ENCODE data around the gene GALNT17.

The GALNT17 gene

GRCh38 chr7:71484380-71484779 lies 352.4 kb downstream of the GALNT17 start:
- H3K36me3 ChIP-seq (replicated peaks), result no peaks in the 10 kb centered on the region
- peak; percentile 67 for DNase-seq
- in situ Hi-C loops (cut with HindIII; ENCODE audit: low pct_ligation_motif_present, low sequenced_read_pairs), result no loop called here
- no peaks in the 10 kb centered on the region for H3K27me3 ChIP-seq (replicated peaks)
- TF ChIP-seq, protein P1, sequence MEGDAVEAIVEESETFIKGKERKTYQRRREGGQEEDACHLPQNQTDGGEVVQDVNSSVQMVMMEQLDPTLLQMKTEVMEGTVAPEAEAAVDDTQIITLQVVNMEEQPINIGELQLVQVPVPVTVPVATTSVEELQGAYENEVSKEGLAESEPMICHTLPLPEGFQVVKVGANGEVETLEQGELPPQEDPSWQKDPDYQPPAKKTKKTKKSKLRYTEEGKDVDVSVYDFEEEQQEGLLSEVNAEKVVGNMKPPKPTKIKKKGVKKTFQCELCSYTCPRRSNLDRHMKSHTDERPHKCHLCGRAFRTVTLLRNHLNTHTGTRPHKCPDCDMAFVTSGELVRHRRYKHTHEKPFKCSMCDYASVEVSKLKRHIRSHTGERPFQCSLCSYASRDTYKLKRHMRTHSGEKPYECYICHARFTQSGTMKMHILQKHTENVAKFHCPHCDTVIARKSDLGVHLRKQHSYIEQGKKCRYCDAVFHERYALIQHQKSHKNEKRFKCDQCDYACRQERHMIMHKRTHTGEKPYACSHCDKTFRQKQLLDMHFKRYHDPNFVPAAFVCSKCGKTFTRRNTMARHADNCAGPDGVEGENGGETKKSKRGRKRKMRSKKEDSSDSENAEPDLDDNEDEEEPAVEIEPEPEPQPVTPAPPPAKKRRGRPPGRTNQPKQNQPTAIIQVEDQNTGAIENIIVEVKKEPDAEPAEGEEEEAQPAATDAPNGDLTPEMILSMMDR (IDR thresholded peaks at IDR 0.05; ENCODE audit: low read depth, low read length, missing control alignments), result no peak
- H3K27ac ChIP-seq, result no peak overlapping the region
- no peak overlapping the region for H3K4me3 ChIP-seq (ENCODE audit: low read depth, low read length)

- Histone ChIP-seq H3K27me3 (replicated peaks) (no peaks in the 10 kb centered on the region), H3K36me3 (replicated peaks) (no peaks in the 10 kb centered on the region), H3K4me3 (ENCODE audit: low read depth, low read length) (no peak overlapping the region), H3K27ac (peak overlapping the region; percentile 45)
- DNase-seq, result no peak
- TF ChIP-seq, protein P1 (IDR thresholded peaks at IDR 0.05; ENCODE audit: low read depth, low read length, missing control alignments), result no peak
- in situ Hi-C loops (cut with HindIII; ENCODE audit: low pct_ligation_motif_present, low sequenced_read_pairs), result no loop called here
Observed at GRCh38 chr7:71485586-71485985, 353.6 kb downstream of the GALNT17 start.

DNA sequence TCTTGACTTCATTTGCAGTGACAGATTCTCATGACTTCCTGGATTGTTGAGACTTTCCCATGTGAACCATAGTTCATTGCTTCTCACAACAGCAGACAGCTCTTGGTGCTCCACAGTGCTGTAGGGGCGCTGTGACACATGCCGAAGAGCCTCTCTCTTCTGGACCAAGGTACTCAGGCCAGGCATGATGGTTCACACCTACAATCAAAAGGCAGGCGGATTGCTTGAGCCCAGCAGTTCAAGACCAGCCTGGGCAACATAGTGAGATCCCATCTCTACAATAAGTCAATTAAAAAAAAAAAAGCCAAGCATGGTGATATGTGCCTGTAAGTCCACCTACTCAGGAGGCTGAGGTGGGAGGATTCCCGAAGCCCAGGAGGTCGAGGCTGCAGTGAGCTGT lies 354.5 kb downstream of the GALNT17 start:
- DNase-seq, result no peak
- in situ Hi-C loops (cut with HindIII; ENCODE audit: low pct_ligation_motif_present, low sequenced_read_pairs), result no loop called here
- peak overlapping the region; percentile 97 for H3K27ac ChIP-seq
- H3K27me3 ChIP-seq (replicated peaks), result no peaks in the 10 kb centered on the region
- TF ChIP-seq, protein P1 (IDR thresholded peaks at IDR 0.05; ENCODE audit: low read depth, low read length, missing control alignments), result no peak
- H3K4me3 ChIP-seq (ENCODE audit: low read depth, low read length), result no peak overlapping the region
- no peaks in the 10 kb centered on the region for H3K36me3 ChIP-seq (replicated peaks)

- TF ChIP-seq, protein P1 (IDR thresholded peaks at IDR 0.05; ENCODE audit: low read depth, low read length, missing control alignments), result peak; percentile 20
- peak overlapping the region; percentile 97 for H3K27ac ChIP-seq
- peak; percentile 94 for DNase-seq
- no peaks in the 10 kb centered on the region for H3K27me3 ChIP-seq (replicated peaks)
- H3K4me3 ChIP-seq (ENCODE audit: low read depth, low read length), result no peak overlapping the region
- in situ Hi-C loops (cut with HindIII; ENCODE audit: low pct_ligation_motif_present, low sequenced_read_pairs), result no loop called here
- H3K36me3 ChIP-seq (replicated peaks), result no peaks in the 10 kb centered on the region
Observed at GRCh38 chr7:71486856-71487628, 355.1 kb downstream of the GALNT17 start.

DNA sequence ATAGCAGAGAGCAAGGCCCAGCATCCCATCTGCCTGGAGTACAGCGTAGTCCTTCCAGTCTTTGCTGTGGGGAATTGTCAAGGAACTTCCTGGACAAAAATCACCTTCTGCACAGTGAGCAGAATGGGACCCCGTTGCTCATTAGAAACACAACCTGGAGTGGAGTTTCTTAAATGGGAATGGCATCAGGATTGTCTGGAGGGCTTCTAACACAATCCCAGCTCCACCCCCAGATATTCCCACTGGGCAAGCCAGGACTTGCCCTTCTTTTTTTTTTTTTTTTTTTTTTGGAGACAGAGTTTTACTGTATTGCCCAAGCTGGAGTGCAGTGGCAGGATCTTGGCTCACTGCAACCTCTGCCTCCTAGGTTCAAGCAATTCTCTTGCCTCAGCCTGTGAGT lies 356.4 kb downstream of the GALNT17 start:
- Histone ChIP-seq H3K27me3 (replicated peaks) (no peaks in the 10 kb centered on the region), H3K27ac (peak overlapping the region; percentile 97), H3K4me3 (ENCODE audit: low read depth, low read length) (no peak overlapping the region), H3K36me3 (replicated peaks) (no peaks in the 10 kb centered on the region)
- TF ChIP-seq, protein P1 (IDR thresholded peaks at IDR 0.05; ENCODE audit: low read depth, low read length, missing control alignments), result no peak
- DNase-seq, result peak; percentile 22
- in situ Hi-C loops (cut with HindIII; ENCODE audit: low pct_ligation_motif_present, low sequenced_read_pairs), result no loop called here

GRCh38 chr7:71491336-71491735 lies 359.4 kb downstream of the GALNT17 start:
- no peak overlapping the region for H3K27ac ChIP-seq
- TF ChIP-seq, protein P1 (IDR thresholded peaks at IDR 0.05; ENCODE audit: low read depth, low read length, missing control alignments), result no peak
- in situ Hi-C loops (cut with HindIII; ENCODE audit: low pct_ligation_motif_present, low sequenced_read_pairs), result no loop called here
- no peaks in the 10 kb centered on the region for H3K27me3 ChIP-seq (replicated peaks)
- H3K4me3 ChIP-seq (ENCODE audit: low read depth, low read length), result no peak overlapping the region
- DNase-seq, result no peak
- H3K36me3 ChIP-seq (replicated peaks), result no peaks in the 10 kb centered on the region
